Neural crest cell (in vitro differentiated cells): ENCODE measurements around the gene ZNF664. TPM values are rescaled to one million over a fixed set of nuclear protein-coding genes. Genes with fewer than 3 reads are reported as not detected.

ENCODE experiments used
- DNase-seq: peaks from one replicate; pipeline ENCODE4 v3.0.0; 2021; ENCODE audit warnings: low read depth, mixed read lengths, low spot score
- H3K27ac Mint-ChIP-seq: one replicate; pipeline ENCODE4 v1.8.0; 2021; ENCODE audit warnings: mild to moderate bottlenecking, mixed read lengths; ENCODE audit not compliant: unreplicated experiment
- H3K27me3 Mint-ChIP-seq: 2 replicates; pipeline ENCODE4 v1.8.0; 2021; ENCODE audit warnings: low read depth, mild to moderate bottlenecking, mixed read lengths
- H3K36me3 Mint-ChIP-seq: 2 replicates; pipeline ENCODE4 v1.8.0; 2021; ENCODE audit warnings: low read depth, mild to moderate bottlenecking, mixed read lengths
- H3K4me1 Mint-ChIP-seq: 2 replicates; pipeline ENCODE4 v1.8.0; 2021; ENCODE audit warnings: mixed read lengths
- H3K4me3 Mint-ChIP-seq: one replicate; pipeline ENCODE4 v1.8.0; 2021; ENCODE audit warnings: mild to moderate bottlenecking, mixed read lengths
- H3K9me3 Mint-ChIP-seq: 2 replicates; pipeline ENCODE4 v1.8.0; 2021; ENCODE audit warnings: mixed read lengths
- total RNA-seq: library from RNA; stranded (reverse); gene quantifications from 2 replicates; pipeline ENCODE4 v1.2.1, GENCODE V29; 2021
- TF ChIP-seq, protein P1 (sequence below): fragments of 200-600 bp; sonication (generic); conservative IDR thresholded peaks from 2 replicates; pipeline ENCODE4 v1.5.0; 2021; ENCODE audit warnings: antibody characterized with exemption, mild to moderate bottlenecking

The ZNF664 gene
- total RNA-seq, 1 donor from 2014 or later, result 156 TPM

DNA sequence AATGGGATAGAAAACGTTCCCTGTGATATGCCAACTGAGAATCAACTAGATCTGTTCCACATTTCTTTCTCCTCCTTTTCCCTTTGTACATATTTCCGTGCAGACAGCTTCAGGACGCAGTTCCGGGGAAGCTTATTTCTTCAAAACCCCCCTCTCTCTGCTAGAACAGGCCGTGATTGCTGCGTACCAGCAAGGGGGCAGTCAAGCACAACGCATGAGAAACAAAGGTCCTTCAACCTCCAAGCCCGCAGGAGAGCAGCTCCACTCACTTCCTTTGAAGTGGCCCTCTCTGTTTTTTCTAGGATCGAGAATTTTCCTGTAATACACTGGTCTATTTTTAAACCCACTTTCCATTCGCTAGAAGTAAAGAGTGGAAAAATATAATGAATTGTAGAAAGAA lies 80.8 kb downstream of the ZNF664 start:
- H3K4me3 Mint-ChIP-seq, result no peak overlapping the region
- H3K9me3 Mint-ChIP-seq, result peaks cover 3% of the 10 kb centered on the region
- TF ChIP-seq, protein P1, sequence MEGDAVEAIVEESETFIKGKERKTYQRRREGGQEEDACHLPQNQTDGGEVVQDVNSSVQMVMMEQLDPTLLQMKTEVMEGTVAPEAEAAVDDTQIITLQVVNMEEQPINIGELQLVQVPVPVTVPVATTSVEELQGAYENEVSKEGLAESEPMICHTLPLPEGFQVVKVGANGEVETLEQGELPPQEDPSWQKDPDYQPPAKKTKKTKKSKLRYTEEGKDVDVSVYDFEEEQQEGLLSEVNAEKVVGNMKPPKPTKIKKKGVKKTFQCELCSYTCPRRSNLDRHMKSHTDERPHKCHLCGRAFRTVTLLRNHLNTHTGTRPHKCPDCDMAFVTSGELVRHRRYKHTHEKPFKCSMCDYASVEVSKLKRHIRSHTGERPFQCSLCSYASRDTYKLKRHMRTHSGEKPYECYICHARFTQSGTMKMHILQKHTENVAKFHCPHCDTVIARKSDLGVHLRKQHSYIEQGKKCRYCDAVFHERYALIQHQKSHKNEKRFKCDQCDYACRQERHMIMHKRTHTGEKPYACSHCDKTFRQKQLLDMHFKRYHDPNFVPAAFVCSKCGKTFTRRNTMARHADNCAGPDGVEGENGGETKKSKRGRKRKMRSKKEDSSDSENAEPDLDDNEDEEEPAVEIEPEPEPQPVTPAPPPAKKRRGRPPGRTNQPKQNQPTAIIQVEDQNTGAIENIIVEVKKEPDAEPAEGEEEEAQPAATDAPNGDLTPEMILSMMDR, result peak; percentile 73
- H3K4me1 Mint-ChIP-seq, result peaks cover 15% of the 10 kb centered on the region
- H3K27me3 Mint-ChIP-seq, result no peaks in the 10 kb centered on the region
- H3K27ac Mint-ChIP-seq, result peak overlapping the region; percentile 31
- H3K36me3 Mint-ChIP-seq, result peaks cover 2% of the 10 kb centered on the region
- DNase-seq, result peak; percentile 41

DNA sequence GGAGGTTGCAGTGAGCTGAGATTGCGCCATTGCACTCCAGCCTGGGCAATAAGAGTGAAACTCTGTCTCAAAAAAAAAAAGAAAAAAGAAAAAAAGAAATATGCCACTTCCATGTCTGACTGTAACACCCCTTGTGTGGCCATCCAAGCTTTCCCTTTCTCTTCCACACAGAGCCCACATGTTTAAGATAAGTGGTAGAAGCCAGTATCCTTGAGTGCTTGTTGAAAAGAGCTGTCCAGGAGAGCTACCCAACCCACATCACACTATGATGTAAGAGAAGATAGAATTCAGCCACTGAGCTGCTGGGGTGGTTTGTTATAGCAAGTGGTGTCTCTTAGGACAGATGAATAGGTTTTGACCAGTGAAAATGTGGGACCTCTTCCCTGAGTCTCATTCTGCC lies 82.1 kb downstream of the ZNF664 start:
- H3K9me3 Mint-ChIP-seq, result peaks cover 4% of the 10 kb centered on the region
- TF ChIP-seq, protein P1, result no peak
- no peak overlapping the region for H3K4me3 Mint-ChIP-seq
- H3K27me3 Mint-ChIP-seq, result no peaks in the 10 kb centered on the region
- peaks cover 15% of the 10 kb centered on the region for H3K4me1 Mint-ChIP-seq
- DNase-seq, result no peak
- H3K36me3 Mint-ChIP-seq, result peaks cover 2% of the 10 kb centered on the region
- no peak overlapping the region for H3K27ac Mint-ChIP-seq

- Mint-ChIP-seq H3K27me3 (no peaks in the 10 kb centered on the region), H3K9me3 (peaks cover 6% of the 10 kb centered on the region), H3K4me1 (peaks cover 11% of the 10 kb centered on the region), H3K4me3 (no peak overlapping the region), H3K36me3 (peaks cover 2% of the 10 kb centered on the region), H3K27ac (no peak overlapping the region)
- DNase-seq, result no peak
- TF ChIP-seq, protein P1, result no peak
These were observed 84.7 kb downstream of the ZNF664 start for GRCh38 chr12:124057691-124058090.

DNA sequence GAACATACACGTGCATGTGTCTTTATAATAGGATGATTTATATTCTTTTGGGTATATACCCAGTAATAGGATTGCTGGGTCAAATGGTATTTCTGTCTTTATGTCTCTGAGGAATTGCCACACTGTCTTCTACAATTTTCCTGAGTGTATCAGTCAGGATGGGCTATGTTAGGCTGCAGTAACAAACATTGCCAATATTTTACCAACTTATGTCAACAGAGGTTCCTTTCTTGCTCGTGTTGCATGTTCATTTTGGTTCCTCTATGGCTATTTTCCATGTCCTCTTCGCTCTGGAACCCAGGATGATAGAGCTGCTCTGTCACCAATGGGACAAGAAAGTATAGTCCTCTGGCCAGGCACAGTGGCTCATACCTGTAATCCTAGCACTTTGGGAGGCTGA lies 86.7 kb downstream of the ZNF664 start:
- H3K4me3 Mint-ChIP-seq, result no peak overlapping the region
- no peaks in the 10 kb centered on the region for H3K27me3 Mint-ChIP-seq
- no peaks in the 10 kb centered on the region for H3K36me3 Mint-ChIP-seq
- no peaks in the 10 kb centered on the region for H3K4me1 Mint-ChIP-seq
- H3K27ac Mint-ChIP-seq, result no peak overlapping the region
- H3K9me3 Mint-ChIP-seq, result peaks cover 6% of the 10 kb centered on the region
- TF ChIP-seq, protein P1, result no peak
- no peak for DNase-seq

Other genes with a start within 250 kb of the ZNF664 start
- 1.1 and 2.0 TPM in 2 replicates for gene DNAH10, start 210.9 kb upstream of the ZNF664 start, total RNA-seq
- gene CCDC92, start 384 bp upstream of the ZNF664 start, total RNA-seq, result 33.5 and 36.5 TPM in 2 replicates